ENCODE measurements around the gene SNRPB.

The SNRPB gene

GRCh38 chr20:2462484-2462883 lies 8.1 kb downstream of the SNRPB start:
- no peak for TF ChIP-seq CTCF (IDR thresholded peaks at IDR 0.05; ENCODE audit: low read length, missing control alignments)
- H3K4me3 ChIP-seq (replicated peaks; ENCODE audit: low read depth, low read length) = no peak overlapping the region
- DNase-seq (ENCODE audit: low read depth) = no peak

- no peak for DNase-seq (ENCODE audit: low read depth)
- no peak for TF ChIP-seq CTCF (IDR thresholded peaks at IDR 0.05; ENCODE audit: low read length, missing control alignments)
- H3K4me3 ChIP-seq (replicated peaks; ENCODE audit: low read depth, low read length) = no peak overlapping the region
These were observed 9.7 kb downstream of the SNRPB start for GRCh38 chr20:2460752-2461424.

GRCh38 chr20:2459981-2460751 lies 10.4 kb downstream of the SNRPB start:
- H3K4me3 ChIP-seq (replicated peaks; ENCODE audit: low read depth, low read length) = no peak overlapping the region
- DNase-seq (ENCODE audit: low read depth) = no peak
- TF ChIP-seq CTCF (IDR thresholded peaks at IDR 0.05; ENCODE audit: low read length, missing control alignments) = no peak

- no peak for DNase-seq (ENCODE audit: low read depth)
- TF ChIP-seq CTCF (IDR thresholded peaks at IDR 0.05; ENCODE audit: low read length, missing control alignments) = no peak
- H3K4me3 ChIP-seq (replicated peaks; ENCODE audit: low read depth, low read length) = no peak overlapping the region
These were observed 11.6 kb downstream of the SNRPB start for GRCh38 chr20:2458919-2459499.

GRCh38 chr20:2455771-2456497 lies 14.7 kb downstream of the SNRPB start:
- DNase-seq (ENCODE audit: low read depth) = no peak
- no peak for TF ChIP-seq CTCF (IDR thresholded peaks at IDR 0.05; ENCODE audit: low read length, missing control alignments)
- H3K4me3 ChIP-seq (replicated peaks; ENCODE audit: low read depth, low read length) = no peak overlapping the region

GRCh38 chr20:2453792-2454191 lies 16.8 kb downstream of the SNRPB start:
- DNase-seq (ENCODE audit: low read depth) = no peak
- no peak overlapping the region for H3K4me3 ChIP-seq (replicated peaks; ENCODE audit: low read depth, low read length)
- TF ChIP-seq CTCF (IDR thresholded peaks at IDR 0.05; ENCODE audit: low read length, missing control alignments) = no peak
